ENCODE results near the gene PREB.

GRCh38 chr2:27096748-27097297, 37.6 kb downstream of the PREB start:
- TF ChIP-seq CTCF (IDR thresholded peaks at IDR 0.05; ENCODE audit: extremely low read depth in 1 of 2, insufficient read depth in 1 of 2, low read depth in 1 of 2, low read length in 2 of 2) = no peak
- TF ChIP-seq JUN (IDR thresholded peaks at IDR 0.05; ENCODE audit: borderline replicate concordance, insufficient read depth, insufficient read length, low read depth) = no peak
- no peak for TF ChIP-seq EZH2 (IDR thresholded peaks at IDR 0.05; ENCODE audit: borderline replicate concordance, low read depth, low read length, severe bottlenecking)
